K562 (cell line): ENCODE data around the gene TUT4. TPM values are rescaled to one million over a fixed set of nuclear protein-coding genes. Genes with fewer than 3 reads are reported as not detected.

ENCODE experiments used
- ATAC-seq: fragments of 200-7000 bp; cut with Tn5 transposase; 3 replicates; pipeline ENCODE4 v1.9.1; 2020; ENCODE audit warnings: moderate library complexity
- BruUV-seq: library from RNA; stranded (reverse); fragments of 400-500 nt; replicated peaks from 2 replicates; lab custom pipeline; 2021; lab: Mats Ljungman, UMichigan
- CTCF ChIA-PET: fragments of 300-600 bp; formaldehyde crosslinking; extraction: SDS; loops from one replicate; lab custom pipeline; 2021; ENCODE audit warnings: low intra/inter-chr PET ratio; lab: Yijun Ruan, JAX
- POLR2A ChIA-PET: fragments of 300-600, 350-650 bp; sonication (Branson Sonifier 250); formaldehyde crosslinking; extraction: SDS; loops from one replicate; lab custom pipeline; 2021; ENCODE audit warnings: antibody characterized with exemption, inconsistent platforms; lab: Yijun Ruan, JAX
- DNase-seq, 4 experiments: peaks; one replicate each; pipeline versions ENCODE4 v3.0.0 to v3.0.0-alpha.2; 2011 to 2018; ENCODE audit warnings: low spot score in 3 of 4, mixed read lengths in 3 of 4; ENCODE audit errors: extremely low read depth in 1 of 4
- FAIRE-seq: peaks from 2 replicates; lab custom pipeline; 2011; peaks lifted over from hg19 to GRCh38; lab: Jason Lieb, UNC
- H2AFZ ChIP-seq: 2 replicates; pipeline ENCODE4 v1.6.0; 2011; ENCODE audit warnings: low read depth, low read length, control low read depth, inconsistent platforms
- H3K27ac ChIP-seq: fragments of 200-600 bp; 3 replicates; pipeline ENCODE4 v1.8.0; 2011; ENCODE audit warnings: low read depth, mild to moderate bottlenecking, control low read depth, inconsistent platforms, low read length, moderate library complexity, mixed read lengths; ENCODE audit errors: extremely low read depth
- H3K27me3 ChIP-seq, 2 experiments: fragments of 300-600 bp in 1 of 2; 2 replicates in 1 of 2; 3 replicates in 1 of 2; pipeline versions ENCODE4 v1.6.0 to v1.8.0; 2011; ENCODE audit warnings: inconsistent platforms in 2 of 2, low read length in 2 of 2, mild to moderate bottlenecking in 1 of 2, mixed read lengths in 1 of 2, moderate library complexity in 1 of 2; ENCODE audit not compliant: control insufficient read depth in 2 of 2, insufficient read depth in 2 of 2
- H3K36me3 ChIP-seq: fragments of 300-600 bp; 3 replicates; pipeline ENCODE4 v1.8.0; 2011; ENCODE audit warnings: mild to moderate bottlenecking, low read length, inconsistent platforms; ENCODE audit not compliant: control insufficient read depth, insufficient read depth
- H3K4me1 ChIP-seq, 2 experiments: fragments of 200-600 bp in 1 of 2; replicated peaks in 1 of 2; 2 replicates in 1 of 2; 3 replicates in 1 of 2; pipeline versions ENCODE4 v1.5.1 to v1.8.0; 2011; ENCODE audit warnings: inconsistent platforms in 2 of 2, low read length in 2 of 2, mild to moderate bottlenecking in 1 of 2, mixed read lengths in 1 of 2, moderate library complexity in 1 of 2; ENCODE audit not compliant: control insufficient read depth in 2 of 2, insufficient read depth in 2 of 2
- H3K4me2 ChIP-seq: 2 replicates; pipeline ENCODE4 v1.6.1; 2011; ENCODE audit warnings: low read length, control low read depth, inconsistent platforms, mixed read lengths; ENCODE audit not compliant: insufficient read depth
- H3K4me3 ChIP-seq: fragments of 200-600 bp; sonication (generic), shearing (Covaris generic); 2 replicates; pipeline ENCODE4 v1.5.1; 2016; ENCODE audit warnings: control low read depth, inconsistent platforms
- H3K79me2 ChIP-seq: fragments of 200-600 bp; 3 replicates; pipeline ENCODE4 v1.8.0; 2011; ENCODE audit warnings: low read length, inconsistent platforms; ENCODE audit not compliant: control insufficient read depth, insufficient read depth
- H3K9ac ChIP-seq, 2 experiments: 2 replicates each; pipeline versions ENCODE4 v1.6.0 to v1.6.1; 2011; ENCODE audit warnings: low read depth in 2 of 2, low read length in 2 of 2, control low read depth in 1 of 2, inconsistent platforms in 1 of 2, mild to moderate bottlenecking in 1 of 2, mixed read lengths in 1 of 2; ENCODE audit not compliant: insufficient read depth in 1 of 2
- H3K9me1 ChIP-seq: one replicate; pipeline ENCODE4 v1.6.0; 2011; ENCODE audit warnings: inconsistent platforms, mild to moderate bottlenecking, low read length, moderate library complexity; ENCODE audit not compliant: control insufficient read depth, insufficient read depth
- H3K9me3 ChIP-seq: replicated peaks from 2 replicates; pipeline ENCODE4 v1.5.1; 2011; ENCODE audit warnings: low read depth, low read length, inconsistent platforms; ENCODE audit not compliant: control insufficient read depth, insufficient read depth
- H4K20me1 ChIP-seq: replicated peaks from 2 replicates; pipeline ENCODE4 v1.6.1; 2011; ENCODE audit warnings: low read length, inconsistent platforms, mixed read lengths; ENCODE audit not compliant: control insufficient read depth, insufficient read depth
- ARID1B ChIP-seq: fragments of 450-650 bp; IDR thresholded peaks from 2 replicates; pipeline ENCODE4 v1.6.1; 2016; ENCODE audit warnings: antibody characterized with exemption, mild to moderate bottlenecking, inconsistent platforms
- CBFA2T2 ChIP-seq: fragments of 450-650 bp; conservative IDR thresholded peaks from 2 replicates; pipeline ENCODE4 v1.6.1; 2017; ENCODE audit warnings: mild to moderate bottlenecking
- CBFA2T3 ChIP-seq: fragments of 450-650 bp; IDR thresholded peaks from 2 replicates; pipeline ENCODE4 v1.6.1; 2017
- DPF2 ChIP-seq: fragments of 450-650 bp; IDR thresholded peaks from 2 replicates; pipeline ENCODE4 v1.6.1; 2016
- E4F1 ChIP-seq: fragments of 250-450 bp; sonication (Bioruptor Pico); IDR thresholded peaks from 2 replicates; pipeline ENCODE4 v1.5.0; 2021; ENCODE audit warnings: mild to moderate bottlenecking, borderline replicate concordance
- EHMT2 ChIP-seq: fragments of 450-650 bp; IDR thresholded peaks from 2 replicates; pipeline ENCODE4 v1.6.1; 2018; ENCODE audit warnings: antibody characterized with exemption
- ELF4 ChIP-seq: fragments of 450-650 bp; formaldehyde crosslinking; IDR thresholded peaks from 2 replicates; pipeline ENCODE4 v1.4.0; 2022; ENCODE audit warnings: missing genetic modification characterization
- GATA2 ChIP-seq: sonication (generic); formaldehyde crosslinking; IDR thresholded peaks from 2 replicates; pipeline ENCODE4 v1.4.0; 2020; ENCODE audit warnings: mild to moderate bottlenecking, missing genetic modification reagents
- GATAD2B ChIP-seq: fragments of 450-650 bp; IDR thresholded peaks from 2 replicates; pipeline ENCODE4 v1.6.1; 2017; ENCODE audit warnings: mild to moderate bottlenecking, borderline replicate concordance
- HEY1 ChIP-seq: fragments of 250-450 bp; sonication (Bioruptor Pico); IDR thresholded peaks from 2 replicates; pipeline ENCODE4 v1.5.0; 2020; ENCODE audit warnings: mild to moderate bottlenecking, moderate library complexity, borderline replicate concordance
- HMBOX1 ChIP-seq: sonication (generic); IDR thresholded peaks from 2 replicates; pipeline ENCODE4 v1.6.1; 2016
- JUND ChIP-seq, 2 experiments: IDR thresholded peaks; 2 replicates in 1 of 2; 3 replicates in 1 of 2; pipeline ENCODE4 v1.6.1; 2011; ENCODE audit warnings: borderline replicate concordance in 2 of 2, low read depth in 2 of 2, low read length in 2 of 2, improper control_type of control experiment in 1 of 2, missing biosample characterization in 1 of 2, missing genetic modification characterization in 1 of 2, missing genetic modification reagents in 1 of 2
- NCOR1 ChIP-seq: fragments of 450-650 bp; IDR thresholded peaks from 2 replicates; pipeline ENCODE4 v1.6.1; 2016; ENCODE audit warnings: mild to moderate bottlenecking, moderate library complexity
- NR2F6 ChIP-seq: fragments of 450-650 bp; formaldehyde crosslinking; IDR thresholded peaks from 2 replicates; pipeline ENCODE4 v1.4.0; 2020; ENCODE audit warnings: mild to moderate bottlenecking
- SMARCA4 ChIP-seq: fragments of 450-650 bp; IDR thresholded peaks from 2 replicates; pipeline ENCODE4 v1.6.1; 2016
- SMARCE1 ChIP-seq: fragments of 450-650 bp; IDR thresholded peaks from 2 replicates; pipeline ENCODE4 v1.7.1; 2016; ENCODE audit warnings: mild to moderate bottlenecking
- STAT5A ChIP-seq: IDR thresholded peaks from 2 replicates; pipeline ENCODE4 v1.6.1; 2012; ENCODE audit warnings: low read length, inconsistent platforms, borderline replicate concordance
- TAF9B ChIP-seq: fragments of 450-650 bp; IDR thresholded peaks from 2 replicates; pipeline ENCODE4 v1.6.1; 2018; ENCODE audit warnings: mild to moderate bottlenecking; ENCODE audit not compliant: partially characterized antibody
- TAL1 ChIP-seq: fragments of 450-650 bp; IDR thresholded peaks from 2 replicates; pipeline ENCODE4 v1.6.1; 2016; ENCODE audit warnings: mild to moderate bottlenecking
- TCF3 ChIP-seq: sonication (generic); formaldehyde crosslinking; IDR thresholded peaks from 2 replicates; pipeline ENCODE4 v1.4.0; 2020; ENCODE audit warnings: mild to moderate bottlenecking, missing genetic modification reagents
- TEAD4 ChIP-seq, 2 experiments: sonication (generic) in 1 of 2; formaldehyde crosslinking in 1 of 2; IDR thresholded peaks; 2 replicates each; pipeline versions ENCODE4 v1.6.1 to v1.8.0; 2012 to 2022; ENCODE audit warnings: borderline replicate concordance in 1 of 2, inconsistent platforms in 1 of 2, low read length in 1 of 2, mild to moderate bottlenecking in 1 of 2, missing genetic modification reagents in 1 of 2
- WGBS: fragments of 100-300 bp; shearing (Covaris generic); methylation state at CpG from one replicate; pipeline ENCODE4 v1.1.6; 2016; ENCODE audit warnings: low coverage, mixed read lengths; ENCODE audit not compliant: insufficient coverage; ENCODE audit errors: missing lambda C conversion rate; 5-methylcytosine and 5-hydroxymethylcytosine counted together
- in situ Hi-C: fragments of 300-500 bp; cut with MboI; formaldehyde crosslinking; loops from 4 replicates; pipeline ENCODE4 v1.15.0; 2018; ENCODE audit warnings: inconsistent platforms, mixed read lengths
- intact Hi-C: fragments of 100-400 bp; cut with micrococcal nuclease; formaldehyde crosslinking; loops from 2 replicates; pipeline ENCODE4 v1.14.2; 2022
- polyA plus RNA-seq, 8 experiments: library from polyadenylated mRNA; depleted of rRNA in 4 of 8; stranded (reverse) in 5 of 8; unstranded in 3 of 8; fragments of >200 nt; fragmentation: Nextera tagmentation in 2 of 8; fragmentation: Illumina TruSeq in 1 of 8; extraction: Ambion mirVana in 2 of 8; extraction: Trizol in 1 of 8; gene quantifications; 2 replicates each; pipeline versions ENCODE4 v1.2.1 to v1.2.3, GENCODE V29; 2011 to 2014; ENCODE audit warnings: inconsistent platforms in 1 of 8, missing spikeins in 1 of 8
- total RNA-seq, 7 experiments: library from RNA; depleted of rRNA in 6 of 7; stranded (reverse); fragments of >200 nt in 6 of 7; fragmentation: Illumina TruSeq in 2 of 7; extraction: Trizol in 2 of 7; gene quantifications; 2 replicates each; pipeline versions ENCODE4 v1.2.1 to v1.2.3, GENCODE V29; 2011 to 2021; ENCODE audit warnings: low replicate concordance in 1 of 7

The TUT4 gene
- total and polyA plus RNA-seq, 9 of the 15 experiments (the other 6 are each of a cell fraction or from before 2014, with no cell fraction given): 15.8 to 53.5 (median 36.7) TPM

- H3K4me3 ChIP-seq: no peak overlapping the region
- CTCF ChIA-PET: no interaction called here
- FAIRE-seq: no peak
- TF ChIP-seq ARID1B (peak; percentile 63), CBFA2T2 (peak; percentile 19; the same call in 1 of the 2 replicates), E4F1 (CRISPR knock-in tag) (no peak), NR2F6 (CRISPR knock-in tag) (no peak), GATAD2B (peak; percentile 23; the same call in 1 of the 2 replicates), STAT5A (0 out of 2 replicates have a peak, but pooled peaks have one; percentile 19), EHMT2 (0 out of 2 replicates have a peak, but pooled peaks have one; percentile 32), CBFA2T3 (peak; percentile 72), TAF9B (peak; percentile 24), TCF3 (CRISPR knock-in tag) (peak; percentile 73), SMARCA4 (peak; percentile 63), JUND (IDR thresholded peaks at IDR 0.05; ENCODE audit: borderline replicate concordance, low read depth, low read length) (no peak), JUND (tag; IDR thresholded peaks at IDR 0.05; ENCODE audit: borderline replicate concordance, low read depth, low read length) (no peak), GATA2 (CRISPR knock-in tag) (0 out of 2 replicates have a peak, but pooled peaks have one; percentile 15), ELF4 (0 out of 2 replicates have a peak, but pooled peaks have one; percentile 36), TEAD4 (IDR thresholded peaks at IDR 0.05; ENCODE audit: low read length) (peak; percentile 76), TEAD4 (CRISPR knock-in tag; IDR thresholded peaks at IDR 0.05; ENCODE audit: borderline replicate concordance) (no peak), HEY1 (CRISPR knock-in tag) (no peak), TAL1 (peak; percentile 32), NCOR1 (peak; percentile 25; the same call in 1 of the 2 replicates), SMARCE1 (0 out of 2 replicates have a peak, but pooled peaks have one; percentile 21), DPF2 (peak; percentile 44; the same call in 1 of the 2 replicates), HMBOX1 (peak; percentile 85)
These were observed 125.7 kb downstream of the TUT4 start for GRCh38 chr1:52427152-52427551.

More at GRCh38 chr1:52427152-52427551, 125.7 kb downstream of the TUT4 start:
- BruUV-seq: no TSS peak
- intact Hi-C loops: no loop called here
- Histone ChIP-seq H3K27me3 (no peaks in the 10 kb centered on the region), H3K79me2 (no peaks in the 10 kb centered on the region), H3K9me1 (no peaks in the 10 kb centered on the region), H3K4me1 (peaks cover 0 to 21% of the 10 kb centered on the region in 2 experiments; a peak in 4 of 5 replicates), H3K27ac (peak overlapping the region; percentile 54; the same call in 2 of the 3 replicates), H4K20me1 (no peaks in the 10 kb centered on the region), H3K9me3 (no peaks in the 10 kb centered on the region), H3K9ac (peak overlapping the region in 1 of 2 experiments; percentile 7; a peak in 1 of 4 replicates), H3K4me2 (peak overlapping the region; percentile 13; the same call in 1 of the 2 replicates), H3K36me3 (peaks cover 44% of the 10 kb centered on the region; the same call in 2 of the 3 replicates), H2AFZ (no peak overlapping the region)
- in situ Hi-C loops: no loop called here
- 21% methylated on average over 1 of the region's 1 CpG for WGBS
- DNase-seq (peak in 3 of 4 experiments; percentile 30 to 35 (median 35)), ATAC-seq (peak; percentile 50)
- POLR2A ChIA-PET: interaction anchor here (1.3 to 1.5 kb wide), 3 partner anchors 14 to 18 kb away, joined by 3 to 4 read pairs (median 4); no protein-coding TSS in a partner anchor
